OCI-LY3 (cell line): ENCODE measurements around the gene TAS2R50.

Experiments used
- H2AFZ ChIP-seq: fragments of 200-600, 300-600 bp; shearing (Covaris generic); 2 replicates; pipeline ENCODE4 v1.6.0; 2014; ENCODE audit warnings: antibody characterized with exemption, low read depth, low read length
- H3K27ac ChIP-seq: fragments of 200-600, 300-600 bp; sonication (generic); 2 replicates; pipeline ENCODE4 v1.5.1; 2014; ENCODE audit warnings: mild to moderate bottlenecking, low read length, moderate library complexity, mixed read lengths
- H3K27me3 ChIP-seq: fragments of 200-600, 300-600 bp; sonication (generic); 2 replicates; pipeline ENCODE4 v1.6.1; 2014; ENCODE audit warnings: low read depth, low read length, mixed read lengths
- H3K36me3 ChIP-seq: fragments of 200-600, 300-600 bp; sonication (generic); replicated peaks from 2 replicates; pipeline ENCODE3; 2014; ENCODE audit warnings: low read depth, low read length, mixed read lengths
- H3K4me1 ChIP-seq: fragments of 300-600, 200-600 bp; sonication (generic); 2 replicates; pipeline ENCODE4 v1.6.1; 2014; ENCODE audit warnings: low read length, mixed read lengths
- H3K4me2 ChIP-seq: fragments of 200-600, 300-600 bp; sonication (generic); 2 replicates; pipeline ENCODE4 v1.6.1; 2014; ENCODE audit warnings: low read length, mixed read lengths
- H3K4me3 ChIP-seq: fragments of 300-600, 200-600 bp; sonication (generic); 2 replicates; pipeline ENCODE4 v1.5.1; 2014; ENCODE audit warnings: antibody characterized with exemption, mild to moderate bottlenecking, low read length, moderate library complexity
- H3K79me2 ChIP-seq: fragments of 300-600, 200-600 bp; shearing (Covaris generic); 2 replicates; pipeline ENCODE4 v1.6.1; 2014; ENCODE audit warnings: mild to moderate bottlenecking, low read length, mixed read lengths
- H3K9ac ChIP-seq: fragments of 300-600, 200-600 bp; shearing (Covaris generic); 2 replicates; pipeline ENCODE4 v1.6.0; 2014; ENCODE audit warnings: mild to moderate bottlenecking, low read length, moderate library complexity
- H3K9me3 ChIP-seq: fragments of 200-600, 300-600 bp; shearing (Covaris generic); 2 replicates; pipeline ENCODE4 v1.6.1; 2014; ENCODE audit warnings: low read length, mixed read lengths; ENCODE audit not compliant: insufficient read depth
- H4K20me1 ChIP-seq: fragments of 200-600, 300-600 bp; sonication (generic); 2 replicates; pipeline ENCODE4 v1.6.1; 2016; ENCODE audit warnings: low read length, mixed read lengths; ENCODE audit not compliant: insufficient read depth
- CTCF ChIP-seq: fragments of 200-600, 300-600 bp; sonication (generic); IDR thresholded peaks from 2 replicates; pipeline ENCODE4 v1.5.1; 2014; ENCODE audit warnings: antibody characterized with exemption, low read length, low read depth
- EZH2phosphoT487 ChIP-seq: fragments of 200-600 bp; shearing (Covaris generic); IDR thresholded peaks from 2 replicates; pipeline ENCODE4 v1.6.1; 2018; ENCODE audit warnings: antibody characterized with exemption, mixed run types, low read depth

Gene TAS2R50

GRCh38 chr12:10982244-10982643 lies 4.5 kb downstream of the TAS2R50 start:
- H3K9me3 ChIP-seq = no peaks in the 10 kb centered on the region
- no peak overlapping the region for H3K27ac ChIP-seq
- H3K4me2 ChIP-seq = no peak overlapping the region
- H3K27me3 ChIP-seq = no peaks in the 10 kb centered on the region
- H3K36me3 ChIP-seq = no peaks in the 10 kb centered on the region
- no peaks in the 10 kb centered on the region for H4K20me1 ChIP-seq
- TF ChIP-seq CTCF (no peak), EZH2phosphoT487 (no peak)
- no peak overlapping the region for H3K4me3 ChIP-seq
- H3K9ac ChIP-seq = no peak overlapping the region
- H3K4me1 ChIP-seq = peaks cover 4% of the 10 kb centered on the region
- H3K79me2 ChIP-seq = peaks cover 2% of the 10 kb centered on the region; the same call in 1 of the 2 replicates
- no peak overlapping the region for H2AFZ ChIP-seq

- Histone ChIP-seq H3K4me3 (no peak overlapping the region), H3K9me3 (no peaks in the 10 kb centered on the region), H3K79me2 (peaks cover 2% of the 10 kb centered on the region; the same call in 1 of the 2 replicates), H3K4me1 (no peaks in the 10 kb centered on the region), H3K27ac (no peak overlapping the region), H2AFZ (no peak overlapping the region), H4K20me1 (peaks cover 3% of the 10 kb centered on the region; the same call in 1 of the 2 replicates), H3K9ac (no peak overlapping the region), H3K36me3 (no peaks in the 10 kb centered on the region), H3K4me2 (no peak overlapping the region), H3K27me3 (no peaks in the 10 kb centered on the region)
- TF ChIP-seq CTCF = no peak
- no peak for TF ChIP-seq EZH2phosphoT487
Observed at GRCh38 chr12:10974965-10975364, 11.7 kb downstream of the TAS2R50 start.

- no peaks in the 10 kb centered on the region for H3K79me2 ChIP-seq
- no peak overlapping the region for H3K27ac ChIP-seq
- H3K4me2 ChIP-seq = no peak overlapping the region
- no peaks in the 10 kb centered on the region for H3K9me3 ChIP-seq
- peaks cover 8% of the 10 kb centered on the region for H3K4me1 ChIP-seq
- H3K4me3 ChIP-seq = no peak overlapping the region
- TF ChIP-seq EZH2phosphoT487 = no peak
- H3K36me3 ChIP-seq = no peaks in the 10 kb centered on the region
- no peaks in the 10 kb centered on the region for H3K27me3 ChIP-seq
- H2AFZ ChIP-seq = no peak overlapping the region
- no peak overlapping the region for H3K9ac ChIP-seq
- no peaks in the 10 kb centered on the region for H4K20me1 ChIP-seq
Observed at GRCh38 chr12:10968765-10969456, 17.8 kb downstream of the TAS2R50 start.

- Histone ChIP-seq H3K79me2 (no peaks in the 10 kb centered on the region), H3K27me3 (no peaks in the 10 kb centered on the region), H3K36me3 (no peaks in the 10 kb centered on the region), H3K4me2 (no peak overlapping the region), H2AFZ (no peak overlapping the region), H3K27ac (no peak overlapping the region), H3K4me3 (no peak overlapping the region), H3K9ac (no peak overlapping the region), H3K4me1 (peaks cover 8% of the 10 kb centered on the region), H3K9me3 (no peaks in the 10 kb centered on the region), H4K20me1 (no peaks in the 10 kb centered on the region)
- TF ChIP-seq CTCF = no peak
- no peak for TF ChIP-seq EZH2phosphoT487
Observed at GRCh38 chr12:10967409-10967808, 19.3 kb downstream of the TAS2R50 start.
